ENCODE data around the gene HDGFL2.
"Not testable (repeated sequence)": the region's sequence is repeated elsewhere in the genome, so short reads cannot be mapped to it uniquely, and the experiment has no call there.

HDGFL2 gene

DNA sequence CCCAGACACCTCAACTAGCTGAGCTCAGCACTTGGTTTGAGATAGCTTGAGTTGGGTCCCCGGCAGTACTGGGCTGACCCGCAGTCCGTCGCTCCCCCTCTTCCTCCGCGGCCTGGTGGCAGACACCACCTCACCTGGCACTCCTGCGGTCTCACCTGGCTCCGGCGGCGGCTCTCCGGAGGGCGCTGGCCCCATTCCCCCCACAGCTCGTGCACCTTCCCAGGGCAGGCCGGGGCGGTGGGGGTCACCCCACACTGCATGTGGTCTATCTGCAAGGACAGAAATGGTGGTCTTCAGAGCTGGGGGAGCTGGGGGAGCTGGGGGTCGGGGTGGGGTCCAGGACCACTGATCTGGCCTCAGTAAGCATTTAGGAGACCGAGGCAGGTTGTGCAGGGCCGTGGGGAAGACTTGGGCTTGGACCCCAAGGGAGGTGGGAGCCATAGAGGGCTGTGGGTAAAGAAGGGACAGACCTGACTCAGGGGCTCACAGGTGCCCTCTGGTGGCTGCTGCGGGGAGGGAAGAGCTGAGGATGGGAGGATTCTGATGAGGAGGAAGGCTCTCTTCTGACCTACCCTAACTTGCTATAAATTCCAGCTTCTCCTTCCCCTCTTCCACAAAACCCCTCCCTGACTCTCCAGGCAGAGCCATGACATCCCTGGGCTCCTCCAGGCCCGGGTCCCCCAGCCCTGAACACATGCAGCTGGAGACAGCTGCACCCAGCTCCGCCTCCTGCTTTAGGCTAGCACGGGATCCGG is 52.9 kb downstream of the HDGFL2 start:
- intact Hi-C loops (cut with DNase I) = no loop called here
- peak in 6 of 10 donors; percentile 37 to 91 (median 52) for DNase-seq

DNA sequence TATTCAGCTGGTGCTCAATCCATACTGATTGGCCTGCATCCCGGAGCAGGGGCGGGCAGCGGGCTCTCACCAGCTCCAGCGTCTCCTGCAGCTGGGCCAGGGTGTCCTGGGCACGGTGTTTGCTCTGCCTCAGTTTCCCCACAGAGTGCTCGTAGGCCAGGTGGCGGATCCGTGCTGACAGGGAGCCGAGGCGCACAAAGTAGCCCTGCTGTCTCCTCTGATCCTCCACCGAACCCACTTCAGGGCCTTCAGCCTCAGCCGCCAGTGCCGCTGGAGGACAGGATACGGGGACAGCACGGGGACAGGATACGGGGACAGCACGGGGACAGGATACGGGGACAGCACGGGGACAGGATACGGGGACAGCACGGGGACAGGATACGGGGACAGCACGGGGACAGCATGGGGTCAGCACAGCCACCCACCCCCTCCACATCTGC is 53.5 kb downstream of the HDGFL2 start:
- no peak for DNase-seq
- intact Hi-C loops (cut with DNase I) = no loop called here

- intact Hi-C loops (cut with DNase I); DNase-seq: not testable (repeated sequence)
Observed at GRCh38 chr19:4527377-4527776, 55.3 kb downstream of the HDGFL2 start.

- no peak for DNase-seq
- intact Hi-C loops (cut with DNase I) = no loop called here
Observed at GRCh38 chr19:4528843-4529242, 56.7 kb downstream of the HDGFL2 start.

GRCh38 chr19:4529924-4530522 is 57.9 kb downstream of the HDGFL2 start:
- intact Hi-C loops (cut with DNase I) = no loop called here
- DNase-seq = no peak

GRCh38 chr19:4531562-4532165 is 59.6 kb downstream of the HDGFL2 start:
- intact Hi-C loops (cut with DNase I) = no loop called here
- no peak for DNase-seq

- intact Hi-C loops (cut with DNase I) = no loop called here
- DNase-seq = no peak
Observed at GRCh38 chr19:4533334-4533733, 61.2 kb downstream of the HDGFL2 start.

DNA sequence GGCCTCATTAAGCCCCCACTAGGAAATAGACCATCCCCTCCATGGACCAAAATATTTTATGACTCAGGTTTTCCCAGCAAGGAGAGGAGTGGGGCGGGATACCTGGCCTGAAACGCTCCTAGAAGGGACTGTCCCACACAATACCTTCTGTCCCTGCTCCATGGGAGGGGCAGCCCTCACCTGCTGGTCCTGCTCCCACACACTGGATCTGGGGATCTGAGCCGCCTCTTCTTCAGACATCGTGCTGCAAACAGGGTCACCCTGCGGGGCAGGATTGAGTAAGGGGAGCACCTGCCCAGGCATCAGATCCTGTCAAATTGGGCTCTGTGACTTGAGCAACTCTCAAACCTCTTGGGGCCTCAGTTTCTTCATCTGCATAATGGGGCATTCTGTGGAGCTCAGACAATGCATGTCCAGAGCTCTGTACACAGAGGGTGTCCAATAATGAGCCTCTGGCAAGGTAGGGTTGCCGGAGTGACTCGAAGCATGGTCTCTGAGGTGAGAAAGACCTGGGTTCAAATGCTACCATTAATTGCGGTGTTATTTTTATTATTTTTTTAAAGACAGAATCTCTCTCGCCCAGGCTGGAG is 61.8 kb downstream of the HDGFL2 start:
- intact Hi-C loops (cut with DNase I) = no loop called here
- no peak for DNase-seq

DNA sequence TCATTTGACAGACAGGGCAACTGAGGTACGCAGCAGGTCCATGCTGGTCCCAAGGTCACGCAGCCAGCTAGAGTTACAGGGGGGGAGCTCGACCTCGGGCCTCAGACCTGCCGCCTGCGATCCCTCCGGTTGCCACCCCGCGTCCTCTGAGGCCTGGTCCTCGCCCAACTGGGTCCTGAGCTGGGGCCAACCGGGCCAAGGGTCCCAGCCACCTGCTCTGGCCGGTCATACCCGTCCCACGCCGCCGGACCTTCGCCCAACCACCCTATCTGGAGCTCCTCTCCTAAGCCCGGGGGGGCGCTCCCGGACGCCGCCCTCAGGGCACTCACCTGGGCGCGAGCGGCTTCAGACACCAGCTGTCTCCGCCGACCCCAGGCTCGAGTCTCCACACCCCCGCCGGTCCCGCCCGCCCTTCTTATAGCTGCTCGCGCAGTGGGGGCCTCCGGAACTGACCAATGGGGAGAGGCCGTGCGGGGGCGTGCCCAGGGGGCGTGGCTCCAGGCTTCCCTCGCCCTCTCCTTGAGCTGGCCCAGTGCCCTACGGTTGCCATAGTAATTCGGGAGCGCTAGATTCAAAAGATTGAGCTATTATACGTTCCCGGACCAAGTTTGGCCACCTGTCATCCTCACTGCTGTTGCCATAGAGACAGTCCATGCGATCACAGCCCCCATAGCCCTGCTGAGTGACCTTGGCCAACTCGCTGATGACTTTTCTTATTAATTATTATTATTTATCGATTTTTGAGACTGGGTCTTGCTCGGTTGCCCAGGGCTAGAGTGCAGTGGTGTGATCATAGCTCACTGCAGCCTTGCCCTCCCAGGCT is 63.0 kb downstream of the HDGFL2 start, which contains the start of gene PLIN5:
Gene PLIN5, minus strand, starts transcription at position 389 of the 823 bp plus-strand sequence. CDS start 1,150 bp downstream, outside the sequence.
- intact Hi-C loops (cut with DNase I) = no loop called here
- peak; percentile 51 to 95 (median 79) for DNase-seq

DNA sequence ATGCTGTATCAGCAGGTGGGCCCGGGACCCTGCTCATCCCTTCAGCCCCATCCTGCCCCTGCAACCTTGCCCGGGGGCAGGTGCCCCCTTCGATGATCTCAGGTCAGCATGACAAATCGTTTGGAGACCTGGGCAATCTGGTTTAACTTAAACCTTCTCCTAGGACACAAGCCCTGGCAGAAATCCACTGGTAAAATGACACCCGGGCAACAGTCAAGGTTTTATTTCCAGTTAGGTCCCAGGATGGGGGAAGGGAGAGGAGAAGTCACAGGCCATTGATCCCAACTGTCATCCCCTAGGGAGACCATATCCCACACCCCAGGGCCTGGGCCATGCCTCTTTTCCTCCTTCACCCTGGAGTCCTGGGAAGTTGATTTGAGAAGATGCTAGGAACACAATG is 64.7 kb downstream of the HDGFL2 start:
- intact Hi-C loops (cut with DNase I) = no loop called here
- no peak for DNase-seq

GRCh38 chr19:4537953-4538600 is 66.0 kb downstream of the HDGFL2 start:
- intact Hi-C loops (cut with DNase I) = no loop called here
- no peak for DNase-seq

- no peak for DNase-seq
- intact Hi-C loops (cut with DNase I) = no loop called here
Observed at GRCh38 chr19:4538601-4538954, 66.5 kb downstream of the HDGFL2 start.

DNA sequence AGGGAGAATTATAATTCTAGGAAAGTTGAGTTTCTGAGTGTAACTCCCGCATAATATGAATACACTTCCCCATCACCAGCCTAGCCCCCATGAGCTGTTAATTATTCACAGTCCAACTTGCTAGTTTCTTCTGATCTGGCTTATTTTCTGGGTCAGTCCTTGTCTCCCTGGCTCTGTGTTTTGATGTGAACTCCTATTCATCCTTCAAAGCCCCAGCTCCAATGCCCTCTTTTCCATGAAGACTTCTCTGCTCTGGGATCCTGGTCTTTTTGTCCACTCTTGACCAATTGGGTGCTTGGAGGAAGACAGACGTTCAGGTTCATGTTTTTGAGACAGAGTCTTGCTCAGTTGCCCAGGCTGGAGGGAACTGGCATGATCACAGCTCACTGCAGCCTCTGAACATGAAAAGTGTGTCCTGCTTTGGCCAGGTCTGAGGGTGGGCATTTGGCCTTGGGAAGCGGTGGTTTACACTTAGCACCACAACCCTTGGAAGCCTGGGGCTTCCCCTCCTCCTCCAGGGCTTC is 67.1 kb downstream of the HDGFL2 start:
- intact Hi-C loops (cut with DNase I) = no loop called here
- no peak for DNase-seq

GRCh38 chr19:4539693-4540581 is 67.8 kb downstream of the HDGFL2 start, which contains the start of gene LRG1:
Gene LRG1, minus strand, starts transcription at chr19:4540036. Its CDS starts 23 bp downstream, at chr19:4540013.
- intact Hi-C loops (cut with DNase I) = no loop called here
- no peak for DNase-seq

- intact Hi-C loops (cut with DNase I) = no loop called here
- no peak for DNase-seq
Observed at GRCh38 chr19:4541114-4541805, 69.2 kb downstream of the HDGFL2 start.

DNA sequence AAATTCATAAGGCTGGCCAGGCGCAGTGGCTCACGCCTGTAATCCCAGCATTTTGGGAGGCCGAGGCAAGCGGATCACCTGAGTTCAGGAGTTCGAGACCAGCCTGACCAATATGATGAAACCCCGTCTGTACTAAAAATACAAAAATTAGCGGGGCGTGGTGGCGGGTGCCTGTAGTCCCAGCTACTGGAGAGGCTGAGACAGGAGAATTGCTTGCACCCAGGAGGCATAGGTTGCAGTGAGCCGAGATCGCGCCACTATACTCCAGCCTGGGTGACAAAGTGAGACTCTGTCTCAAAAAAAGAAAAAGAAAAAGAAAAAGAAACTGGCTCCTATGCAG is 69.7 kb downstream of the HDGFL2 start:
- DNase-seq; intact Hi-C loops (cut with DNase I): not testable (repeated sequence)

DNA sequence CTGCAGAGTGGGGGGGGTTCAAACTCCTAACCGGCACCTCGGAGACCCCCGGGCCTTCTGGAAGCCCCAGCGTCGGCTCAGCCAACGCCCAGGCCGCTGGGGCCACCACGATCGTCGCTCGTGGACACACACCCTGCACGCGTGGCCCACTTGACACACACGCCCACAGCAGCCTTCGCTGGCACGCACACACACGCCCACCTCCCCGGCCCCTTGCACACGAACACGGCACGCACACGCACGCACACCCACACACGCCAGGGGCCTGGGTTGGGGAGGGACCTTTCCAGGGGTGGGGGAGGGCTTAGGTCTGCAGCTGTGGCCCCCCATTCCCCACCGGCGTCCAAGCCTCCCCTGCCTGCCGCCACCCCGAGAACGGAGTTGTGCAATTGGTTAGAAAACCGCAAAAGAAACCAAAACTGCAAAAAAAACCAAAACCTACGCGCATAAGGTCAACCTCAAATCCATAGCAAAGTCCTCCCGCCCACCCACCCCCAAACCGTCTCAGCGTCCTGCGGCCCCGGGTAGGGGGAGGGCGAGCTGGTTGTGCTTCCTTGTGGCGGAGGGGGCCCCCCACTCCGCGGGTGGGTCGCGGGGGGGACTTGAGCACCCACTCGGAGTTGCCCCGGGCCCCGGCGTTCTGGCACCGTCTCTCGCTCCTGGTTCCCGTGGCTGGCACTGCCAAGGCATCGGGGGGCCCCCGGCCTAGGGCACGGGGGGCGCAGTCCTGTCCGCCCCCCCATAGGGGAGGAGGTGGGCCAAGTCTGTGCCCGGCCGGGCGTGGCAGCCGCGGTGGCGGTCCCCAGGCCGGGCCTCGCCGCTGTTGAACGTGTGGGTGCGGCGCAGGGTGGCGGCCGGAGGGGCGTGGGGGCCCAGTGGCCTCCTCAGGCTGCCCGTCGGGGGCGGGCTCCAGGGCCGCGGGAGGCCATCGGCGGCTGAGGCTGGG is 71.1 kb downstream of the HDGFL2 start:
- intact Hi-C loops (cut with DNase I) = no loop called here
- DNase-seq = no peak
